ENCODE data around the gene IRF6. TPM values are rescaled to one million over a fixed set of nuclear protein-coding genes. Genes with fewer than 3 reads are reported as not detected.

IRF6 gene
- total RNA-seq, 1 experiment from 2014 or later: 0.47 TPM

DNA sequence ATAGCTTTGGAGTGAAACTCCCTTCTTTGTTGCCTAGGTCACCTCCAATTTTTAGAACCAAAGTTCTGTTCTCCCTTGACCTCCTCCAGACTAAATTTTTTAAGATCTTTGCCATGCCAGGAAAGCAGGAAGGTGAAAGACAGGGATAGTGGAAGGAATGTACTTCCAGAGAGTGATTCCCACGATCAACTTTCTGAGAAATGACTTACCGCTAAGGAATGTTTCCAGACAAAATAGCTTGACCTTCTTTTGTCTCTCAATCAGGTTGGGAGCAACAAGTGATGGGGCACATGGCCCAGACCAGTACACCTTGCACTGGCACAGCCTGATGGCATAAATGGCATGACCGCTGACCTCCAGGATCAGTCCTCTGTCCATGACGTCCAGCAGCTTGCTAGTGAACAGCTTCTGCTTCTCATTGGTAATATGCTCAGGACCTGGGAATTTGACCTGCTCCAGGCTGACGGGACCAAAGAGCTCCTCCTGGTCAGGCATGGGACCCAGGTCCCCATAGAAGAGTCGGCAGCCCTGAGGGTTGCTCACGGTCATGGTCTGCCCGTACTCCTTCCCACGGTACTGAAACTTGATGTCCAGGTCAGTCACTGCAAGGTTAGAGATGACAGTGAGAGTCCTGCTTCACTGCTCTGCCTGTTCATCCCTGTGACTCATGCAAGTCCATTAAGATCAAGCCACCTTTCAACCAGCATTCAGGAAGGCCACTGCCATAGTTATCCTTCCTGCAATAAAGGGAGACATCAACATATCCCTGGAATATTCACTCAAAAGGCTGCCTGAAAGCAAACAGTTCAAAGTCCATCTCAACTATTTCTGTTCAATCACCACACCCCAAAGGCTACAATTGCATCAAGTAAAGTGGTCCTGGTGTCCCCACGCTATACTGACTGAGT lies 15.4 kb downstream of the IRF6 start:
- DNase-seq (ENCODE audit: low read depth): peak; percentile 75

DNA sequence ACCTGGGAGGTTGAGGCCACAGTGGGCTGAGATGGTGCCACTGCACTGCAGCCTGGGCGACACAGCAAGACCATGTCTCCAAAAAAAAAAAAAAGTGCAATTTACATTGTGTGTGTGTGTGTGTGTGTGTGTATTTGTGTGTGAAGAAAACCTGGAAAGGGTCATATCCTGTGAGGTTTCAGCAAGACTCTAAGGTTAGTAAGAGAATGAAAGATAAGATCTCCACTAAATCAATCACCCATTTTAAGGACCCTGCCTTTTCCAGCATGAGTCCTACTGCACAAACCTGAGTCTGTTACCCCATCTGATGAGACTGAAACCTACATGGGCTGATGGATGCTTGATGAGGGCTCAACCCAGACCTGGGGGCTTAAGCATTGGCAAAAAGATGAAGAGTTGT lies 16.7 kb downstream of the IRF6 start:
- DNase-seq (ENCODE audit: low read depth): no peak

GRCh38 chr1:209787551-209787950 lies 18.4 kb downstream of the IRF6 start:
- DNase-seq (ENCODE audit: low read depth): peak; percentile 47

- DNase-seq (ENCODE audit: low read depth): peak; percentile 29
These were observed 19.8 kb downstream of the IRF6 start for GRCh38 chr1:209786146-209786545.

DNA sequence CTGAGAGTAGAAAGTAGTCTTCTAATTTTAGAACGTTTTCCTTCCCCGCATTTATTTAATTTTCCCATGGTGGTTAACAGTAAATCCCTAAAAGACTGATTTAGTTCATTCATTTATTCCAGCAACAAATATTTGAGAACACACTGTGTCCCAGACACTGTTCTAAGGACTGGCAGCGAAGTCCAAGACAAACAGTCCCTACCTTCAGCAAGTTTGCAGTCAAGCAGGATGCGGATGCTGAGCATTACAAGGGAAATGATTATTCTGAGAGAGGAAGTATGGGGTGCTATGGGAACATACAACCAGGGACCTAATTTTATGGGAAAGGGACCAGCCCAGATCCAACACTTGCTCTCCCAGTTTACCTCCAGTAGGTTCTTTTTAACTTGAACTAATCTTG lies 20.4 kb downstream of the IRF6 start:
- no peak for DNase-seq (ENCODE audit: low read depth)

GRCh38 chr1:209784265-209785169 lies 21.4 kb downstream of the IRF6 start, which contains the start of gene C1orf74:
Gene C1orf74 (minus strand): TSS chr1:209784559. CDS start chr1:209783634, 925 bp downstream.
- peak; percentile 97 for DNase-seq (ENCODE audit: low read depth)

DNA sequence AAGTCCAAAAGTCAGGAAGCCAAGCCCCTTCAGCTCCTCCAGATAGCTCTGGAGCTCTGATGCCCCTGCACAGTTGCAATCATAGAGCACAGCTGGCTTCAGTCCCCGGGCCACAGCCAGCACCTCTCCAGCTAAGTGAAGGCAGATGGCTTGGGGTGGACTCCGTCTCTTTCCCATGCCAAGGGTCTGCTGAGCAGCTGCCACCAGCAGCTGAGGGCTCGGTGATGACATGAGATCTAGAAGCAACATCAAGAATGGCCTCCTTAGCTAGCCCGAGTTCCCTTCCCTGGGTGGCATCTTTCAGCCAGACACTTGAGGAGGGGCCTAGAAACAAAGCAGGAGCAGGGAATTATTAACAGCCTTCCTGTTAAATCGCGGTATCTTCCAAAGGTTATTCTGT lies 22.6 kb downstream of the IRF6 start:
- no peak for DNase-seq (ENCODE audit: low read depth)

- no peak for DNase-seq (ENCODE audit: low read depth)
These were observed 25.7 kb downstream of the IRF6 start for GRCh38 chr1:209780268-209780667.

DNA sequence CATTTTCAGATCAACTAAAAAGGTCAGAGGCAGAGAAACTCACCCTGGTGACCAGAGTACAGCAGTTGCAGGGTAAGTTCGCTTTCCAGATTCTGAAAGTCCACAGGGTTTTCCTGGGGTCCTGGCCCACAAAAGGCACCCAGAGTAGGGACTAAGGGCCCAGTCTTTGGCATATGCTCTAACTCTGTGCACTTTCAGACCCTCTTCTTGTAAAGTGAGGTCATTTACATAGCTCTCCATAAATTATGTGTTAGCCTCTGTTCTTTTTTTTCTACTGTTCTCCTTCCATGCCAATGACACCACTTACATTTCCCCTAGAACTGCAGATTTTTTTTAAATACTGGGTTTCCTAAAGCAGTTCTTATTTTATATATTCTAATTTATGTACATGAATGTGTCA lies 27.8 kb downstream of the IRF6 start:
- DNase-seq (ENCODE audit: low read depth): no peak

DNA sequence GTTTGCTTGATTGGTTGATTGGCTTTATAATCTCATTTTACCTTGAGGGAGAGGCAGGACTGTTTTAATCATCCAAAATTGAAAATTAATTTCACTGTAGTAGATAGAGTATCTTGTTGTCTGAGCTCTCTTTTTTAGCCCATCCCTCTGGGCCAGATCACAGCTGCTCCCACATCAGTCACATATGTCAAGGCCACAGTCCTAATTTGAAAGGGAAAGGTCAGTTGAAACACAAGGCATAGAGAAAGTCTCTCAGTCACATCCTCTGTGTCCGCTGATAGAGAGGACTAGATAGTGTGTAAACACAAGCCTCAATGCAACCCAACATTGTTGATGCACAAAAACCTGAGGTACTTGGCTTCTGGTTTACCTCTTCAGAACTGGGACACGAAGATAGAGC lies 28.4 kb downstream of the IRF6 start:
- no peak for DNase-seq (ENCODE audit: low read depth)

GRCh38 chr1:209775678-209776077 lies 30.3 kb downstream of the IRF6 start:
- DNase-seq (ENCODE audit: low read depth): no peak

DNA sequence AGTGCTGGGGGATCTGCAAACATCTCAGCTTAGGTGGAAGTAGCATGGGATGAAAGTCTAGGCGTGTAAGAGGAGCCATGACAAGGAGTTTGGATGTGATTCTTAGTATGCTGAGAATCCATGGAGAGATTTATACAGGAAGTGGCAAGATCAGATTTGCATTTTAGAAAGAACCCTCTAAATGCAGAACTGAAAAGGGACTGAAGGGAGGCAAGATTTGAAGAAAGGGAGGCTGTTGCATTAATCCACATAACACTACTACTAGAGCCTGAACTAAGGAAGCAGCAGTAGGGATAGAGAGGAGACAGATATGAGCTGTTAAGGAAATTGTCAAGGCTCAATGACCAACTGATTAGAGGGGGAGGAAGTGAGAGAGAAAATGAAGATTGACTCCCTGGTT lies 31.4 kb downstream of the IRF6 start:
- DNase-seq (ENCODE audit: low read depth): no peak

GRCh38 chr1:209772126-209772525 lies 33.8 kb downstream of the IRF6 start:
- no peak for DNase-seq (ENCODE audit: low read depth)

GRCh38 chr1:209770636-209771415 lies 35.1 kb downstream of the IRF6 start:
- DNase-seq (ENCODE audit: low read depth): no peak

- no peak for DNase-seq (ENCODE audit: low read depth)
These were observed 36.0 kb downstream of the IRF6 start for GRCh38 chr1:209769971-209770370.

GRCh38 chr1:209769171-209769904 lies 36.6 kb downstream of the IRF6 start:
- peak; percentile 91 for DNase-seq (ENCODE audit: low read depth)

DNA sequence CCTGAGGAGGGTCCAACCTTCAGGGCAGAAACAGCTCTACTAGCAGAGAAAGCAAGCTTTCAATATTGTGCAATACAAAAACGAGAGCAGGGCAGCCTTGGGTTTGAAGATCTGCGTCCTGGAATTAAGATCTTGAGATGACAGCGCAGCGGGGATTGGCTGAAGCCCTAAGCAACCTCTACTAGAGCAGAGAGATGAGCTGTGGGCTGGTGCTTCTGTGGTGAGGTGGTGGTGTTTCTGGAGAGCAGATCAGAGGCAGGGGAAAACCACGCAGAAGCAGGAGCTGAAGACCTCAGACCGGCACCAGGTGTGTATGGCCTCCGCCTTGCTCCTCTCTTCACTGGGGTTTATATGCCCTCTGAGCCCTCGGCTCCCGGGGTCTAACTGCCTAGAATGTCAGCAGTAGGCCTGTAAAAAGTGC lies 37.6 kb downstream of the IRF6 start:
- DNase-seq (ENCODE audit: low read depth): no peak

- DNase-seq (ENCODE audit: low read depth): no peak
These were observed 38.2 kb downstream of the IRF6 start for GRCh38 chr1:209767706-209768105.

- no peak for DNase-seq (ENCODE audit: low read depth)
These were observed 38.8 kb downstream of the IRF6 start for GRCh38 chr1:209767096-209767495.

DNA sequence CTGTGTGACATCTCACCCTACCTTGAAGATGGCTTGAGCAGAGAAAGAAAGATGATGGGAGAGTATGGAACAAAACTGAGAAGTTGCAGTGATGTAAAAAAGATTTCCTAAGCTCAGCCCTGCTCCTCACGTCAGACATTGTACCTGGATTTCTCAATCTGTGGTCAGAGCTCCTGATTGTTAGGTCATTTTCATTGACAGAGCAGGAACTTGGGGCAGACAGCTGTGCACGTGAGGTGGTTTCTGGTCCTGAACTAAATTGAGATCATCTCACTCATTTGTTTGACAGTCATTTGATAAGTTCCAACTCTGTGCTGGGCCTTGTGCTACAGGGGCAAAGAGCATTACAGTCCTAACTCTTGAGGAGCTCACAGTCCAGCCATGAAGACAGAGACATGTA lies 39.9 kb downstream of the IRF6 start:
- no peak for DNase-seq (ENCODE audit: low read depth)

DNA sequence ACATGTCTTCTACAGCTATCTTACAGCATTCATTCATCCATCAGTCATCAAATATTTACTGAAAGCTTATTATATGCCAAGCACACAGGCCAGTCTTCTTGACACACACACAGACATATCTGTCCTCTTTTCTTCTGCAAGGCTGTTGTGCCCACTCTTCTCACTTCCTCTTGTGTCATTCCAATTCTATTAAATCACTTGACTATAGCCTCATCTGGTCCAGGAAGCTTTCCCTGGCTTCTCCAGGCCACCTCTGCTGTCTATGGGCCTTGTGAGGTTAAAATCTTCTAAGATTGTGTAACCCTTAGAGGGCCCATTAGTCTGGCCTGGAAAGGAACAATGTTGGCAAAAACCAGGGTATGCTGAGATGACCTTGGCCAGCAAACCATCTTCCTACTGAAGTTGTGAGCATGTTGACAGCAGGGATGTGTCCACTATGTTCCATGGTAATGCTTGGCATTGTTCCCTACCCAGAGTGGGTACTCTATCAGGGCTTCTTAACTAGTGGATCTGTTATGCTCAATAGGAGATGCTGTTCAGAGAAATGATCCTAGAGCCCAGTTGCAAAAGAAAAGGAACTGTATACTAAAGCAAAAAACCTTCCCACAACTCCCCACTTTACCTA lies 44.8 kb downstream of the IRF6 start:
- DNase-seq (ENCODE audit: low read depth): peak; percentile 5
